Caco-2 (cell line): ENCODE results near the gene ALKAL2. TPM values are rescaled to one million over a fixed set of nuclear protein-coding genes. Genes with fewer than 3 reads are reported as not detected.
A peak's percentile ranks its signal among the peaks of the same experiment; 100 is the strongest.

Experiments
- BruUV-seq: library from RNA; stranded (reverse); fragments of 400-500 nt; replicated peaks from 2 replicates; lab custom pipeline; 2021; lab: Mats Ljungman, UMichigan
- CTCF ChIA-PET: fragments of 300-600 bp; sonication (Branson Sonifier 250); formaldehyde crosslinking; loops from one replicate; lab custom pipeline; 2022; ENCODE audit warnings: antibody characterized with exemption; lab: Charles Lee
- POLR2A ChIA-PET: fragments of 300-600 bp; sonication (Branson Sonifier 250); formaldehyde crosslinking; loops from one replicate; lab custom pipeline; 2022; ENCODE audit warnings: antibody characterized with exemption; lab: Charles Lee
- DNase-seq, 2 experiments: peaks; one replicate each; pipeline versions ENCODE4 v3.0.0 to v3.0.0-alpha.2; 2020 to 2022
- H3K27me3 ChIP-seq: replicated peaks from 2 replicates; pipeline ENCODE4 v1.6.0; 2011; ENCODE audit warnings: low read length; ENCODE audit not compliant: control insufficient read depth, insufficient read depth
- H3K36me3 ChIP-seq: 2 replicates; pipeline ENCODE4 v1.5.1; 2011; ENCODE audit warnings: low read length; ENCODE audit not compliant: control insufficient read depth, insufficient read depth
- H3K4me1 ChIP-seq: fragments of 250-450 bp; sonication (Bioruptor Pico); 2 replicates; pipeline ENCODE4 v1.5.1; 2020; ENCODE audit warnings: mild to moderate bottlenecking
- H3K4me3 ChIP-seq: 2 replicates; pipeline ENCODE4 v1.5.1; 2011; ENCODE audit warnings: low read depth, mild to moderate bottlenecking, control low read depth, low read length
- H3K9me3 ChIP-seq: fragments of 250-450 bp; sonication (Bioruptor Pico); 2 replicates; pipeline ENCODE4 v1.5.1; 2020; ENCODE audit warnings: mild to moderate bottlenecking, moderate library complexity
- H3K27ac Mint-ChIP-seq: one replicate; pipeline ENCODE4 v1.8.0; 2022; ENCODE audit warnings: mixed read lengths; ENCODE audit not compliant: unreplicated experiment
- H3K27me3 Mint-ChIP-seq: one replicate; pipeline ENCODE4 v1.8.0; 2022; ENCODE audit warnings: mixed read lengths; ENCODE audit not compliant: insufficient read depth, unreplicated experiment
- H3K36me3 Mint-ChIP-seq: one replicate; pipeline ENCODE4 v1.8.0; 2022; ENCODE audit warnings: mild to moderate bottlenecking, mixed read lengths; ENCODE audit not compliant: insufficient read depth, unreplicated experiment
- H3K4me1 Mint-ChIP-seq: one replicate; pipeline ENCODE4 v1.8.0; 2022; ENCODE audit warnings: low read depth, mixed read lengths; ENCODE audit not compliant: unreplicated experiment
- H3K4me3 Mint-ChIP-seq: one replicate; pipeline ENCODE4 v1.8.0; 2022; ENCODE audit warnings: mild to moderate bottlenecking, moderate library complexity, mixed read lengths; ENCODE audit not compliant: unreplicated experiment
- H3K9me3 Mint-ChIP-seq: one replicate; pipeline ENCODE4 v1.8.0; 2022; ENCODE audit warnings: mixed read lengths; ENCODE audit not compliant: unreplicated experiment
- CTCF ChIP-seq, 2 experiments: fragments of 200-600 bp in 1 of 2; IDR thresholded peaks; 1 replicate in 1 of 2; 2 replicates in 1 of 2; pipeline versions ENCODE4 v1.5.1 to v1.8.0; 2011 to 2022; ENCODE audit warnings: antibody characterized with exemption in 1 of 2, control low read depth in 1 of 2, inconsistent platforms in 1 of 2, low read depth in 1 of 2, low read length in 1 of 2, mild to moderate bottlenecking in 1 of 2, moderate library complexity in 1 of 2; ENCODE audit not compliant: insufficient read depth in 1 of 2, severe bottlenecking in 1 of 2, unreplicated experiment in 1 of 2
- intact Hi-C: fragments of 100-400 bp; cut with micrococcal nuclease; formaldehyde crosslinking; loops from one replicate; pipeline ENCODE4 v1.10.0; 2022; ENCODE audit not compliant: unreplicated experiment
- total RNA-seq: library from RNA; stranded (reverse); gene quantifications from 2 replicates; pipeline ENCODE4 v1.2.3, GENCODE V29; 2022

ALKAL2 gene
- total RNA-seq, 1 experiment from 2014 or later: not detected

DNA sequence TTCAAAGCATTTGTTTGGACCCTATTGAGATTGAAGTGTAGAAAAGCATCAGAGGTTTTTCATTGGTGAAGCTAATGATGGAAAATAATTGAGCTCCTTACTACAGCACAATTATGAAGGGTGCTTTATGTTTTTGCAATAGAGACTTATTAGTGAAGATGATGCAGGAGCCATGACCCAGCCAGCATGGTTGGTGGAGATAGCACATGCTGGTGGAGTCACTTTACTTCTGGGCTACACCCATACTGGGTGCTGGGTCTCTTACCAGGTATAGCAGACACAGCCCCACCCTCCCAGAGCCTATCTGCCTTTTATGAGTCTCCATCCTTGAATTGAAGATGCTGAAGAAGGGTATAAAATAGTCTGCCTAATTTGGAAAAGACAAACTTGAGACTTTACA is 19.6 kb downstream of the ALKAL2 start:
- CTCF ChIA-PET: no interaction called here
- intact Hi-C loops: no loop called here
- no peaks in the 10 kb centered on the region for H3K9me3 Mint-ChIP-seq

DNA sequence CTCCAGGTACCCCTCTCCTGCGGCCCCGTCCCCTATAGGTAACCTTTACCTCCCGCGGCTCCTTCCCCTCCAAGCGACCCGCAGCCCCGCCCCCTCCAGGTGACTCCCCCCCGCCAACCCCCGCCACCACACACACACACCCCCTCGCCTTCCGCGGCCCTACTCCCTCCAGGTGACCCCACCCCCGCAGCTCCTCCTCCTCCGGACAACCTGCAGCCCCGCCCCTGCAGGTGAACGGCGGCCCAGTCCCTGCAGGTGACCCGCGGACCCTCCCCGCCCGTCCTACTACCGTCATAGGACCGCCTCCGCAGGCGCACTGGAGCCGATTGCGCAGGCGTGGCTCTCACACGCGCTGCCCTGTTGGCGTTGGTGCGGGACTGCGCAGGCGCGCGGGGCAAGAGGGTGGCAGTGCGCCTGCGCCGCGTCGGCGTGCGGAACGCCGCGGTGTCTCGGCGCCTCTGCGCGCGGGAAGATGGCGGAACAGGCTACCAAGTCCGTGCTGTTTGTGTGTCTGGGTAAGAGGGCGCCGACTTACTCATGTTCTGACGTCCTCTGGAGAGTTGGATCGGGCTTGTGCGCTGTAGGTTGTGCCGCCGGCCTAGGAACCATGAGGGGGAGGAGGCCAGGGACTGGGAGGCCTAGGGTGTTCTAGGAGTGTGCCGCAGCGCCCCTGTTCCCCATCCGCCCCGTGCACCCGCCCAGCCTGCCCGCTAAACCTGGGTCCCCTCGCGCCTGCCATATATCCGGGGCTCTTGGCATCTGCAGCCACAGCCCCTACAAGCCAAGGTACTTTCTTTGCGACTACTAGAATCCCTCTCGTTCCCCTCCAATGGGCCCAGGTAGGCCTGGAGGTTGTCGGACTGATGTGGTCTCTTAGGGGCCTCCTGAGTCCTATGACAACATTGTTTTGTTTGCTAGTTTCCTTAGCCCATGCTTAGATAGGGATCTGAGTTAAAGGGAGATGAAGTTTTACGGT is 23.1 kb downstream of the ALKAL2 start, which contains the start of gene ACP1:
Gene ACP1, plus strand, starts transcription at position 455 of the 976 bp plus-strand sequence. Its CDS starts 18 bp downstream, at position 473.
- peak; percentile 99 to 100 for DNase-seq
- Mint-ChIP-seq H3K4me1 (peaks cover 29% of the 10 kb centered on the region), H3K4me3 (peak within 1 kb of the TSS; percentile 86), H3K9me3 (no peaks in the 10 kb centered on the region), H3K27me3 (no peaks in the 10 kb centered on the region), H3K36me3 (peaks cover 12% of the 10 kb centered on the region), H3K27ac (peak within 1 kb of the TSS; percentile 87)
- Histone ChIP-seq H3K27me3 (no peaks in the 10 kb centered on the region), H3K9me3 (0 out of 2 replicates have a peak, but pooled peaks cover 5% of the 10 kb centered on the region), H3K36me3 (no peaks in the 10 kb centered on the region), H3K4me3 (peak within 1 kb of the TSS; percentile 96), H3K4me1 (peaks cover 32% of the 10 kb centered on the region)
- CTCF ChIA-PET: interaction anchor here (0.6 kb wide), 4 partner anchors 18 to 316 kb away, joined by 3 to 6 read pairs (median 5); no protein-coding TSS in a partner anchor
- intact Hi-C loops: loop anchor here (1.0 kb wide), 1 partner anchor 412 kb away; no protein-coding TSS in a partner anchor
- no peak for TF ChIP-seq CTCF (IDR thresholded peaks at IDR 0.05; ENCODE audit: insufficient read depth in 1 of 2, low read depth in 1 of 2, low read length in 1 of 2, severe bottlenecking in 1 of 2, unreplicated experiment in 1 of 2)
- POLR2A ChIA-PET: interaction anchor here (0.6 to 1.0 kb wide), 6 partner anchors 9 to 412 kb away, joined by 3 to 5 read pairs (median 3); partner anchors contain the start of genes FAM110C and TMEM18
- BruUV-seq: TSS peak; percentile 32

More for the DNA sequence above, 19.6 kb downstream of the ALKAL2 start:
- Mint-ChIP-seq H3K27me3 (no peaks in the 10 kb centered on the region), H3K27ac (no peak overlapping the region), H3K36me3 (peaks cover 23% of the 10 kb centered on the region), H3K4me1 (peaks cover 16% of the 10 kb centered on the region), H3K4me3 (no peak overlapping the region)
- peaks cover 11% of the 10 kb centered on the region for H3K4me1 ChIP-seq
- no TSS peak for BruUV-seq
- no peak for DNase-seq
- POLR2A ChIA-PET: no interaction called here
- no peaks in the 10 kb centered on the region for H3K36me3 ChIP-seq
- TF ChIP-seq CTCF (IDR thresholded peaks at IDR 0.05; ENCODE audit: insufficient read depth in 1 of 2, low read depth in 1 of 2, low read length in 1 of 2, severe bottlenecking in 1 of 2, unreplicated experiment in 1 of 2): no peak
- H3K4me3 ChIP-seq: no peak overlapping the region
- 0 out of 2 replicates have a peak, but pooled peaks cover 5% of the 10 kb centered on the region for H3K9me3 ChIP-seq
- no peaks in the 10 kb centered on the region for H3K27me3 ChIP-seq
